ENCODE results near the gene STRN3. TPM values are rescaled to one million over a fixed set of nuclear protein-coding genes. Genes with fewer than 3 reads are reported as not detected.

The STRN3 gene
- total and polyA plus RNA-seq, 2 of the 4 experiments (the other 2 are of a cell fraction) = 10.8 to 78.7 TPM

GRCh38 chr14:30995689-30996088 is 30.5 kb downstream of the STRN3 start:
- POLR2A ChIA-PET (ENCODE audit: unreplicated experiment) = no interaction called here

More at GRCh38 chr14:30995689-30996088, 30.5 kb downstream of the STRN3 start:
- CTCF ChIA-PET = interaction anchor here (0.6 kb wide), 1 partner anchor 15 kb away, joined by 6 read pairs; no protein-coding TSS in a partner anchor
- Histone ChIP-seq H3K27me3 (ENCODE audit: control insufficient read depth, insufficient read depth, low read length) (no peaks in the 10 kb centered on the region), H4K8ac (ENCODE audit: low read depth in 2 of 2, low read length in 2 of 2) (no peak overlapping the region), H3K9me3 (ENCODE audit: control insufficient read depth, insufficient read depth, low read length) (peaks cover 6% of the 10 kb centered on the region), H3K27ac (ENCODE audit: insufficient read depth, low read length) (no peak overlapping the region), H2AK5ac (ENCODE audit: low read depth, low read length) (no peak overlapping the region), H2BK15ac (ENCODE audit: low read depth, low read length) (no peak overlapping the region), H4K5ac (ENCODE audit: low read depth, low read length) (no peak overlapping the region), H3K79me1 (ENCODE audit: low read depth in 1 of 2, low read length in 2 of 2) (peaks cover 12 to 62% of the 10 kb centered on the region in 2 experiments), H3K4ac (ENCODE audit: low read depth, low read length) (no peak overlapping the region), H3K56ac (ENCODE audit: extremely low read depth, insufficient read depth, low read length) (no peak overlapping the region), H2BK20ac (ENCODE audit: low read depth, low read length) (no peak overlapping the region), H3K36me3 (ENCODE audit: control insufficient read depth, insufficient read depth, low read length) (peaks cover 6% of the 10 kb centered on the region), H3K9me1 (ENCODE audit: insufficient read depth, low read length) (peaks cover 14% of the 10 kb centered on the region; the same call in 1 of the 2 replicates), H3K4me2 (ENCODE audit: low read depth, low read length) (peak overlapping the region; percentile 44; the same call in 1 of the 2 replicates), H3K23ac (ENCODE audit: low read depth, low read length) (no peak overlapping the region), H2BK5ac (ENCODE audit: low read depth, low read length, poor library complexity, severe bottlenecking) (no peak overlapping the region), H2BK120ac (ENCODE audit: low read depth, low read length) (no peak overlapping the region), H4K91ac (ENCODE audit: insufficient read depth, low read depth, low read length) (no peak overlapping the region), H3K4me1 (ENCODE audit: control insufficient read depth, insufficient read depth, low read length) (peaks cover 9% of the 10 kb centered on the region), H3K18ac (ENCODE audit: low read depth, low read length) (no peak overlapping the region), H2AK9ac (replicated peaks; ENCODE audit: low read depth, low read length, poor library complexity) (no peak overlapping the region), H4K20me1 (ENCODE audit: insufficient read depth, low read length) (peaks cover 85% of the 10 kb centered on the region), H3K14ac (replicated peaks; ENCODE audit: low read depth, low read length) (no peak overlapping the region), H2AFZ (replicated peaks; ENCODE audit: low read length, poor library complexity) (no peak overlapping the region), H3K4me3 (ENCODE audit: insufficient read depth, low read depth, low read length) (no peak overlapping the region), H3K9ac (ENCODE audit: low read depth, low read length) (no peak overlapping the region)
- dilution Hi-C loops (cut with HindIII; ENCODE audit: low sequenced_read_pairs, unreplicated experiment) (no loop called here), in situ Hi-C loops (cut with MboI; ENCODE audit: low sequenced_read_pairs) (loop anchor here (25.0 kb wide), 1 partner anchor 367 kb away; no protein-coding TSS in a partner anchor), intact Hi-C loops (cut with micrococcal nuclease) (no loop called here)
- TF ChIP-seq CEBPB (IDR thresholded peaks at IDR 0.05; ENCODE audit: low read depth, low read length) (no peak), RAD21 (IDR thresholded peaks at IDR 0.05; ENCODE audit: low read length) (no peak), MXI1 (IDR thresholded peaks at IDR 0.05; ENCODE audit: borderline replicate concordance, low read depth, low read length) (no peak), CHD1 (IDR thresholded peaks at IDR 0.05; ENCODE audit: low read depth, low read length) (no peak), MAZ (IDR thresholded peaks at IDR 0.05; ENCODE audit: borderline replicate concordance, low read depth, low read length) (no peak), CTCF (conservative IDR thresholded peaks at IDR 0.05; ENCODE audit: low read depth, low read length) (no peak), RFX5 (IDR thresholded peaks at IDR 0.05; ENCODE audit: low read depth, low read length) (no peak), MAFK (IDR thresholded peaks at IDR 0.05; ENCODE audit: low read depth, low read length) (no peak), BHLHE40 (IDR thresholded peaks at IDR 0.05; ENCODE audit: low read depth, low read length) (no peak), FOS (IDR thresholded peaks at IDR 0.05; ENCODE audit: low read depth, low read length) (no peak), USF2 (IDR thresholded peaks at IDR 0.05; ENCODE audit: low read depth, low read length) (no peak), RCOR1 (IDR thresholded peaks at IDR 0.05; ENCODE audit: insufficient replicate concordance, low read length) (no peak), SMC3 (IDR thresholded peaks at IDR 0.05; ENCODE audit: low read depth, low read length) (no peak), POLR2A (IDR thresholded peaks at IDR 0.05; ENCODE audit: low read depth, low read length) (no peak), ELK1 (IDR thresholded peaks at IDR 0.05; ENCODE audit: borderline replicate concordance, low read depth, low read length) (no peak), NFE2L2 (IDR thresholded peaks at IDR 0.05; ENCODE audit: low read depth, low read length) (no peak)
- no TSS peak for BruUV-seq (replicated peaks)
- DNase-seq = no peak
- ATAC-seq (ENCODE audit: low read depth) = no peak
- WGBS, 2 experiments (ENCODE audit: extremely low coverage in 2 of 2, insufficient read length in 1 of 2) = no CpG with 5 or more reads among the region's 3 CpGs

Measured in IMR-90 (cell line).